Activated gamma-delta T cell (primary cell): ENCODE data around the gene ROBO3.

Source experiments
- DNase-seq: peaks from one replicate; lab custom pipeline; 2025; lab: John Stamatoyannopoulos, UW

Gene ROBO3

DNA sequence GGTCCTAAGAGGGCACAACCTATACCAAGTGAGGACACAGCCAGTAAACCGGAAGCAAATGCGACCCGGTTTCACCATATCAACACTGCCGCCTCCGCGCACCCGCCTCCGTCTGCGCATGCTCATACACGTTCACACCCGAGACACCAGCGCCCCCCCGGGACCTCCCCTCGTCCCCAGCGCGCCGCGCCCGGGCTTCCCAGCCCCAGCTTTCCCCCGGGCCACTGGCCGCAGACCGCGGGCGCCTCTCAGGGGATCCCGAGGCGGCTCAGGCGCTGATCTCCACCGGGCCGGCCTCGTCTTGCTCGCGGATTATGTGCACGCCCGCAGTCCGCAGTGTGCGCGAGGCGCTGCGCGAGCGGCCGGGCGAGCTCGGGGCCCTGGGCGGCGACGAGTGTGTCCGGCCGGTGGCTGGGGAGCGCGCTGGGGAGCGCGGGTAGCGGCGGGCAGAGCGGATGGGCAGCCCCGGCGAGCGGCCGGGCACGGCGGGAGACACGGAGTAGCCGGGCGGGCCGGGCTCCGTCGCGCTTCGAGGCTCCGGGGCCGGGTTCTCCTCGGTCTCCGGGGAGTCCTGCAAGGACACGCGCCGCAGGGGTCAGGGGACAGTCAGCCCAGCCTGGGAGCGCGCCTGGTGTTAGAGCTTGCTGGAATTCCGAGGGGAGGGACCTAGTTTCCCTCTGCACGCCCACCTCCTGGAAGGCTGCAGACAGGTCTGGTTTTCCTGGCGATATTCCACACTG is 55.8 kb downstream of the ROBO3 start:
- peak; percentile 64 for DNase-seq

DNA sequence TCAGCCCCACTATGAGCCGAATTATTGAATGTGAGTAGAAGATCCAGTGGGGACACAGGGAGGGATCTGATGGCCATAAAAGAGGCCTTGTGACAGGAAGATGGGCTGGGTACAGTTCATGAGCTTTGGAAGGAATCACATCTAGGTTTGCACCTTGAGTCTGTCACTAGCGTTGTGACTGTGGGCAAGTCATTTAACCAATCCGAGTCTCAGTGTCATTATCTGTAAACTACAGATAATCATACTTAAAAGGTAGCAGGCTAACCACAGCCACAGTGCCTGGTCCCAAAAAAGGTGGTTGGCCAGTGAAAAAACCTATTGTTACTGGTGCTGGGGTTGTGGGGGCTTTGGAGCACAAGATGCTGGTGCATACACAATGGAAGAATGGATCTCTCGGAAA is 57.6 kb downstream of the ROBO3 start:
- DNase-seq = no peak

DNA sequence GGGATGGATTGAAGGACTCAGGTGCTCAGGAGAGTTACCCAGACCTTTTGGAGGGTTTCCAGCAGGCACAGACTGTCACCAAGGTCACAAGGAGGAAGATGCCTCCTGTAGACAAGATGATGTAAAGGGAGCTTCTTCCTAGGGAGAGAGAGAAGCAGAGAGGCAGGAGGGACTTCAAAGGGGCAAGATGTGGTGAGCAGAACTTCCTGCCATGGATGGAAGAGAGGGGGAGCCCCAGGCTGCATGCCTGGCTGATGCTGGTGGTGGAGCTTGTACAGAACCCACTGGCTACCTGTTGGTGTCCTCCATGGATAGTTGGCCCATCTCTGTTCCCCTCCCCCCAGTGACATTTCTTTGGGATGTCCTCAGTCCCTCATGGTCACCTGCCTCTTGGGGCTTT is 58.1 kb downstream of the ROBO3 start:
- no peak for DNase-seq

DNA sequence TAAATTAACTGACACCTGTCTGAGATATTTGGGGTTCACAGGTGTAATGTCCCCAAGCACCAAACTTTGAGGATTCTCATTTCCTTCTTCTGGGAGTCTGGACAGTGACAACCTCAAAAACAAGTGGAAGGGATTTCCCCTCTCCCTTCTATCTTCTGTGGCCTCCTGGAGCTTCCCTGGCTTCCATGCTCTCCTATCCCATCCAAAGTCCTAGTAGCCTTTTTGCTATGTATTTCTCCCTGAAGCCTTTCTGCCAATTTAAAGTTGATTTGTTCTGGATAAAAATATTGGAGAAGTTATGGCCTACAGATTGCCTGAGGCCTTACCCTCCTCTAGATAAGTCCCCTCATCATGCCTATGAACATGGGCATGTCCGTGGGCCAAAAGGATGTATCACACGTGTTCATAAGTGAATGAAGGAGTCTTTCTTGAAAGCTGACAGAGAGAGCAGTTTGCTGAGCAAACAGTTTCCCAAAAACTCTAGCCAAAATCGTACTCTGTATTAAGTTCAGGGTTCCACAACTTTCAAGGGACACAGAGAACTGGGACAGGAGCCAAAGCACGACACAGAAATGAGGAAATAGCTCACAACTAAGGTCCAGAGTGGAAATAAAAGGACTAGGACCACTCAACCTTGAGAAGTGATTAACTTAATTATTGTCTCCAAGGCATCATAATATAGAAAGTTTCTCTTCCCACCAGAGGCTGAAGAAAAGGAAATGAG is 63.9 kb downstream of the ROBO3 start:
- DNase-seq = no peak

DNA sequence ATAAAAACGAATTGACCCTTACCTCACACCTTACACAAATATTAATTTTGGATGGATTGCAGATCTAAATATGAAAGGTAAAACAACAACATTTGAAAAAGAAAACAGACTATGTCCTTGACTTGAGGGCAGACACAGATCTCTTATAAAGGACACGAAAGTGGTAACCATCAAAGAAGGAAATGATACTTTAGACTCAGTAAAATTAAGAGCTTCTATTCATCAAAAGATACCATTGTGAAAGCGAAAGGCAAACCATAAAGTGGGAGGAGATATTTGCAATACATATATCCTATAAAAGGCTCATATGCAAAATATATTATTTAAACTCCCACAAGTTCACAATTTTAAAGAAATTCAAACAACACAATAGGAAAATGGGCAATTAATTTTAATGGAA is 65.6 kb downstream of the ROBO3 start:
- no peak for DNase-seq
